GM21515 (cell line): ENCODE results near the gene RUNX3.

ENCODE experiments used
- ATAC-seq: cut with Tn5 transposase; IDR thresholded peaks from one replicate; pipeline ENCODE4 v1.9.1; 2021; ENCODE audit not compliant: unreplicated experiment

RUNX3 gene

DNA sequence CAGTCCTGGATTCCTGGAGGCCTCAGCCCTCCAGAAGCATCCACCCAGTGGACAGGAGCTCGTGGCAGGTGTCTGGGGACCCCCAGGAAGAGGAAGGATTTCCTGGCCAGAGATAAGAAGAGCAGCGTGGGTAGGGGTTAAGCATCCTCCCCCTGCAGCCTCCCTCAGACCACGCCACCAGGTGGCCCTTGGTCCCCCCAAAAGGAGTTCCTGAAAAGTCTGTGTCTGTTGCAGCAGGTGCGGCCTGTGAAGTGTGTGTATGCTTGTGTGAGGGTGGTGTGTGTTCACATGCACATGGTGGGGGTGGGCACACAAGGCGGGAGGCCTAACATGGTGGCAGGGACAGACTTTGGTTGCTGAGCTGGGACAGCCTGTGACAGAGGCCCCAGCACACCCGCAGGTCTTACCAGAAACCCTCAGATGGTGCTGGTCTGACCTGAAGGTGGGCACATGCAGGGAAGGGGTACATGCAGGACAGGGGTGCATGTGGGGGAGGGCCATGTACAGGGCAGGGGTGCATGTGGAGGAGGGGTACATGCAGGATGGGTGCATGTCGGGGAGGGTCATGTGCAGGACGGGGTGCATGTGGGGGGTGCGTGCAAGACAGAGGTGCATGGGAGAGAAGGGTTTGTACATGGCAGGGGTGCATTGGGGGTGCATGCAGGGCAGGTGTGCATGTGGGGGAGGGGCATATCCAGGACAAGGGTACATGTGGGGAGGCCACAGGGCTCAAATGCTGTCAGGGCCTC is 18.2 kb upstream of the RUNX3 start:
- ATAC-seq: no peak

DNA sequence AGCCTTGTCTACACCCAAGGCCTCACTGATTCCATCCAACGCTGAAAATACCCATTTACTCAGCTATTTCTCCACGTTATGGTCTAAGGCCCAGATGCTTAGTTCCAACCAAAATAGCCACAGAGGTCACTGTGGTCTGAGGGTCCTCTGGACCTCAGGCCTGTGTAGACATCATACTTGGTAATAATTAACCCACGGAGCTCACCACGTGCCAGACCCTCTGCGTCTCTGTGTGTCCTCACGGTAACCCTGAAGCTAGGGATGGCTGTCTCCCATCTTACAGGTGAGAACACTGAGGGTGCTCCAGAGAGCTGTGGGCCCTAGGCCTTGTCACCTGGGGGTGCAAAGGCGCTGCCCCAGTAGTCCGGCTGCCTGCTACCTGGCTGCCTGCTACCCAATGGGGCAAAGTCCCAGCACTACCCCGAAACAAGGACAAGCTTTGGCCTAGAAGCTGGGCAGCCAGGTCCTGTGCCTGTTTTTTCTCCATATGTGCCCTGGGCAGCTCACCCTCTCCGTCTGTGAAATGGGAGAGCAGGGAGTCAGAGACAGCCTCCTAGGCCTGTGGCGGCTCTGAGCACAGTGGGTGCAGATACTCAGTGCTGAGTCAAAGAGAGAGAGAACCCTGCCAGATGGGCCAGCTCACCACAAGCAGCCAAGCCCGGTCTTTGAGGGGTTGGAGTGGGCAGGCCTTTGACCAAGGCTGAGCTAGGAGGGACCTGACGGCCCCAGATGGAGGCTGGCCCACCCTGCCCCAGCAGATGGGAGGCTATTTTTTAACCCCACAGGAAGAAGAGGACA is 17.0 kb upstream of the RUNX3 start:
- ATAC-seq: peak; percentile 60

DNA sequence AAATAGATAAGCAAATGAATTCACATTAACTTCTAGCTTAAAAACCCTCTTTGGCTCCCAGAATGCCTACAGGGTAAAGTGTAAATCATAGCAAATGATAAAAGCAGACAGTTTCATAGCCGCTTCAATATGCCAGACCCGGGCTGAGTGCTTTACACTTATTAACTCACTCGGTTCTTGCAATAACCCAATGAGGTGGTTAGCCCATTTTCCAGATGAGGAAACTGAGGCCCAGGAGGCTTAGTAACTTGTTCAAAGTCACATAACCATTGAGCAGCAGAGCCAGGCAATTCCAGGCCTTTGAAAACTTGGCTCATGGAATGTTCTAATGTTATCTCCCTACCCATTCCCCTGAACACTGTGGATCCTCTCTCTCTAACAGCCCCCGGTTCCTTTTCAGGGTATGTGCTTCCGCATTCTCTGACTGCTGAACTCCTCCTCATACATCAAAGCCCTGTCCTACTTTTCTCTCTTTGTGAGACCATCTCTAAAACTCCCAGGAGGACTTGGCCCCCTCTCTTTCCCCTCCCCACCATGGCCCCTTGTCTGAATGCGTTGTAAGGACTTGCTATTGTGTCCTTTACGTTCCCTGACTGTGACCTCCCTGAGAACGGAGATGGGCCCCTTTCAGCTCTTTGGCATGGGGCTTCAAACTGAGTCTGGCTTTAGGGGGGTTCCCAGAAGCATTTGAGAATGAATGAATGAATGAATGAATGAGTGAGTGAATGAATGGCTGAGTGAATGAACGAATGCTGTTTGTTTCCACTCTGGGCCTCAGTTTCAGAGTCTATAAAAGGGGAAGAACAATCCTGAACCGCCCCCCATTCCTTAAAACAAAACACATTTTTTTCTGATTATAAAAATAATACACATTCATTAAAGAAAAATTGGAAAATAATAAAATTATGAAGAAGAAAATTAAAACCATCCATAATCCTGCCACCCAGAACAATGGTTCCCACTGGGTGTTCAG is 15.6 kb upstream of the RUNX3 start:
- no peak for ATAC-seq

DNA sequence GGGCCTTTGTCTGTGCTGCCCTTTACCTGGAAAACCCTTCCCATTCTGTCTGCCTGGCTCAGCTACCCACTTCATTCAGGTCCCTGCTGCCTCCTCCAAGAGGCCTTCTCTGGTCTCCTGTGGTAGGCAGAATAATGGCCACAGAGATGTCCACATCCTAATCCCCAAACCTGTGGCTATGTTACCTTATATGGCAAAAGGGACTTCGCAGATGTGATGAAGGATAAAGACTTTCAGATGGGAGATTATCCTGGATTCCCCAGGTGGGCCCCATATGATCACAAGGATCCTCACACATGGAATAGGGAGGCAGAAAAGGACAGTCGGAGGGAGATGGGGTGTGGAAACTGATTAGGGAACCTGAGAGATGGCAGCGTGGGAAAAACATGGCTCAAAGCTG is 14.2 kb upstream of the RUNX3 start:
- no peak for ATAC-seq

DNA sequence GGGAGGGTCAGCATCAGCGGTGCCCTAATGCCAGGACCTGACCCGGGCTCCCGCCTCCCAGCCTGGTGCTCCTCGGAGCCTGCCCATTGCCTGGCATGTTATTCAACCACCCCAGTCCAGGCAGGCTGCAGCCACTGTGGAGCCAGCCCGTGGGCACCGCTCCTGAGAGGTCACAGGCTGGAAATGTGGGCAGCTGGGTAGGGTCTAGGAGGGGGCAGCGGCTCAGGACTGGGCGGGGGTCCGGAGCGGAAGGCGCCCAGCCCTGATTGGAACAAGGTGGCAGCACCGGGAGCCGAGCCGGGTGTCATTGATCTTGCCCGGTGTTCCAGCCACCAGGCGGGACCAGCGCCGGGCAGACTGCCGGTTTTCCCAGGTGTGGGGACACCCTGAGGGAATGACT is 12.7 kb upstream of the RUNX3 start:
- no peak for ATAC-seq

DNA sequence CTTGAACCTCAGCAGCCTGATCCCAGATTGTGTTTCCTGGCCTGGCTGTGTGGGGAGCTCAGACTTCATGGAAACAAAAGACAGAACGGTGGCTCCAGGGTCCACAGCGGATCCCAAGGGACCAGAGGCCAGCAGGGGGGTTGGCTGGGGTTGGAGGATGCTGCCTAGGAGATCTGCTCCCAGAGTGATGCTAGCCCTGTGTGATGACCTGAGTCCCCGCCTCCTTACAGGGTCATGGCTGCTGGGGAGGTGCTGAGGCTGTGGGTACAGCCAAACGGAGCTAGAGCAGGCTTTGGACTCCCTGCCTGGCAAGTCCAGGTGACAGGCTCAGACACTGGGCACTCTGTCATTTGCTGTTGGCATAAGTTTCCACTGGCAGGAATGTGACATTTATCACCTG is 11.5 kb upstream of the RUNX3 start:
- no peak for ATAC-seq

DNA sequence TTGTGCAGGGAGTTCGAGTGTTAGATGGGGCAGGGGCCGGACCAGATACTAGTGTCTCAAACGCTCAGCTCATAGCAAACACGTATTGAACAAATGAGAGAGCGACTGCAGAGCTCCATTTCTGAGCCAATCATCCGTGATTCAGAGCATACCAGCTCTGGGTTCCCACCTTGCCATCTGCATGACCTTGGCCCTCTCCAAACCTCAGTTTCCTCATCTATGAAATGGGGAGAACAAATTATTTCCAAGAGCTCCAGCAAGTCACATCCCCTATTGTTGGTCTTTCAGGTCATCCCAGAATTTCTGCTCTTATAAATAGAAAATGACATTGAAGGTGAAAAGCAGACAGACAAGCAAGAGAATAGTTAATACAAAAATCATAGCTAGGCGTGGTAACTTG is 10.2 kb upstream of the RUNX3 start:
- ATAC-seq: no peak

DNA sequence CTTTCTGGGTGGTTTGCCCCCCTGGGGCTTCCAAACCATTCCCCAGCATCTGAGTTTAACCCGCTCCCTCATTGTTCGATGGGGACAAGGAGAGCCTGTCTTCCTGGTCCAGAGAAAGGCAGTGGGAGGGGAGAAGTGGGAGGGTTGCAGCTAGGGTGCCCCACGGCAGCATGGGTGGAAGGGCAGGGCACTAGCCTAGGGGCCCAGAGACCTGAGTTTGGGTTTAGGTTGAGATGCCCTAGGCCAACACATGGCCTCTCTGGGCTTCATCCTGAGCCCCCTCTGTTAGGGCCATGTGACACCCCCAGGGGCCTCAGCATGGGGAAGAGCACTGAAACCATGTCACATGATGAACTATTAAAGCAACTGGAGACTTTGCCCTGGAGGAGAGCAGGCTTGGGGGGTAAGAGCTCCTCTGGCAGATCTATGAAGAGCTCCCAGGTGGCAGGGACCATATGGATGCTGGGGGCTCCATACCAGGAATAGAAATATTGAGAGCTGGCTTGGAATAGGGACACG is 9.7 kb upstream of the RUNX3 start:
- ATAC-seq: no peak

DNA sequence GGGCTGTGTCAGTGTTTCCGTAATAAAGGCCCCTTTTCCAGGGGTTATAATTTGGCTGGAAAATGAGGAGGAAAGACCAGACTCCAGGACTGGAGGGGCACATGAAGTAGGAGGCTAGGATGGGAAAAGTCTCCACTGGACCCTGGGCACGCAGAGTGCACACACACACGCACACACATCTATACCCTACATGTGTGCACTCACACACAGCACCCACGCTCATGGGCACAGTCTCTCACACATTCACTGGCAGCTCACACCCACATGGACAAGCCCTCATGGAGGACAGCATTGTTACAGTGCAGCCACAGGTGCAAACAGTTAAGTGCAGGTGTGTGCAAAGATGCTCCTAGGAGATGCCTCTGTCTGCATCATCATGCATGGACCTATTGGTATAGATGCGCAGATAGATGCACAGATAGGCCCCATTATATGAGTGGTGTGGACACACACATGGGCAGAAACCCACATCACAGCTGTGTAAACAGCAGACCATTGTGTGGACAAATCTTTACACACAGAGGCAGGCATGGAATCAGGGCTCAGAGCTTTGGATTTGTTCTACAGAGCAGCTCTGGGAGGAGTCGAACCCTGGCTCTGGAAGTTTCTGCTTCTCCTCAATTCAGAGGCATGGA is 9.1 kb upstream of the RUNX3 start:
- no peak for ATAC-seq

DNA sequence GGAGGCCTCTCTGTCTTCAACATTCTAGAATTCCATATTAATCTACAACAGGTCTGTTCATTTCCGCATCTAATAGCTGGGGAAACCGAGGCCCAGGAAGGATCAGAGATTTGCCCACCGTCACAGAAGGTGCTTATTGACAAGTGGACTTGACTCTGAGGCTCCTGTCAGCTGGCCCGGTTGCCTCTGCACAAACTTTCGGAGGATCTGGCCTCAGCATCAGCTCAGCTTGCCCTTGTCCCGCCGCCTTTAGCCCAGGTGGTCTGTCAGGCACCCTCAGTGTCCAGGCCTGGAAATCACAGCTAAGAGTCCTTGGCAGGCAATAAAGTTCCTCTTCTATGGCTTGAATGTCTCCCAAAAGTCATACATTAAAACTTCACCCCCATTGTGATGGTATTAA is 8.2 kb upstream of the RUNX3 start:
- ATAC-seq: no peak

DNA sequence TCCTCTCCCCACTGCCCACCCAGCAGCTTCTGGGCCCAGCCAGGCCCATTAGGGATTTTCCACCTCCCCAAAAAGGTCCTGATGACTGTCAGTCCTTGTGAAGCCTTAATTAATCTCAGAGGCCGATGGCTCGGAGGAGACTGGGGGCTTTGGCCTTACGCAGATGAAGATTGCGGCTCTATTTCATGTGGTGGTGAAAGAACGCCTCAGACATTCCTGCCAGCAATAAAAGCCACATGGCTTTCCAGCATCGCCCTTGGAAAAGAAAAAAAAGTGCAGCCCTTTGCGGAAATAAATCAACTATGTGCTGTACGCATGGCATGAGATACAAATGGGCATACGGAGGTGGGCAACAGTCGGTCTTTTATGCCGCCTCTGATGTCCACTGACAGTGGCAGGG is 6.6 kb upstream of the RUNX3 start:
- ATAC-seq: no peak

DNA sequence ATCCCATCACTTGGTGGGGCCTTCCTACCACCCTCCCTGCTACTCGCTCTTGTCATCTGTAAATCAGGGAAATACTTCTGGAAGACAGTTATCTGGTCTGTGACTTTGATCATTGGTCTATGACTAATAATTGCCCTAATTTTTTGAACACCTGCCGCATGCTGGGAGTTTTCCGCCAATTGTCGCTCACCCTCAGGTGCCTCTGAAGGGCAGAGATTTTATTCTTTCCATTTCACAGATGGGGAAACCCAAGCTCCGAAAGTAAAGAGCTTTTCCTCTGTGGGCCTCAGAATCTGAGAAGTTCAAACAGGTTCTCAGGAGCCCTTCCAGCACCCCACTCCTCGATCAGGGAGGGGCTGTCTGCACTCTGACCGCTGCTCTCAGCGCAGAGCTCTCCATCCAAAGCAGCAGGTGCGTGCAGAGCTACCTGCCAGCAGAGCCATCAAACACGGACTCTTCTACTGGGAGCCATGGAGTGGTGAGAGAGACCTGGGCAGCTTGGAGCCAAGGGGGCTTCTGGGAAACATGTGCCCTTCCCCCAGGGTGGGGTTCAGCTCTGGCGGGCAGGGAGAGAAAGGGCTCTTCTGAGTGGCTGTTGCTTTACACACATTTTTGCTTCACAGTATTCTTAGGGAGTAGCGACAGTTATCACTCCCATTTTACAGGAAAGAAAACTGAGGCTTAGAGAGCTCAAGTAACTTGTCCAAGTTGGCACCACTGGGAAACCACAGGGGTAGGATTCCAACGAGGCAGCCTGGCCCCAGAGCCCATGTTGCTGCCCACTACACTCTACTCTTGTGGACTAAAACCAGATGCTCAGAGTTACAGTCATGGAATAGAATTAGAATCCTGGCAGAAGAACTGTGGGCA is 5.8 kb upstream of the RUNX3 start:
- ATAC-seq: no peak

DNA sequence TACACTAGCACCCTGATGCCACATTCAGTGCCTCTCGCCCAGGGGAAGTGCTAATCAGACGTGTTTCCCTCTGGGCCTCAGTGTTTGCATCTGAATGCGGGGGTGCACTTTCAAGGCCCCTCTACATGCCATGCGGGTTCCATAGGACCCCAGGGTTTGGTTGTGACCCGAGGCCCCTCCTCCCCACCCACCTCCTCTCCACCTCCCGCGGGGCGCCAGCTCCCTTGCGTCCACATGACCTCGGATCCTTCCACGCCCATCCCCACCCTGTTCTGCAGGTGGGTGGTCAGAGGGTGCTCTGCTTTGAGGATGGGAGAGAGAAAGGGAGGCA is 5.1 kb upstream of the RUNX3 start:
- ATAC-seq: no peak

DNA sequence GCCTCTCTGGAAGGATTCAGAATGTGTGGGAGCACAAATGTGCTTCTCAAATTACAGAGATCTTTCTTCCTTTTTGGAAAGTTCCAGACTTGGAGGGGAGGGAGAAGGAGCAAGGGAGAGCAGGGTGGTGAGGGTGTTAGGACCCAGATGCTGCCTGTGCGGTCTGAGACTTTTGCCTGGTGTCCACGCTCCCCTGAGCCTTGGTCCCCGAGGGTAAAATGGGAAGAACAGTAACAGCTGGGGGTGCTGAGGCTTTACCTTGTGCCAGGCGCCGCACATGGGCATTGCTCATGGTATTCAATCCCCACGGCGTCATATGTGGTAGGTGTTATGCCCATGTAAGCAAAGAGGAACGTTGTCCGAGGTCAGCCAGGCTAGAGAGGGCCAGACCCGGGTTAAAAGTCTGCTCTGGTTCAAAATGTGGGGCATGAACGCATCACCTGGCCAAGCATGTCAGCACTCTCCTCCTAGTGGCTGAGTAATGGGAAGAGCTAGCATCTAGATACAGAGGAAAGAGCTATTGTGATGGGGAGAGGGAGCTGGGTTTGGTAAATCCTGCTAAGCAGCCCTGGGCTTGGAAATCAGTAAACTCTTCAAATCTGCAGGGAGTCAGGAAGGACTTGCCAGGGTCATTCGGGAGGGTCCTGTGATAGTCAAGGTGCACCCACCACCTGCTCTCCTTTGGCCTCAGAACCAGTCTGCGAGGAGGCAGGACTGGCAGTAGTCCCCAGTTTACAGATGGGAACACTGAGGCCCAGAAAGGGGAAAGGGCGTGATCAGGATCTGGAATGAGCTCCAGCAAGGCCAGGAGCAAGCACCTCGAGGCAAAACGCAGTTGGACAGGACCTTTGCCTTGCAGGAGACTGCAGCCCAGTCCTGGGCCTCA is 4.5 kb upstream of the RUNX3 start:
- no peak for ATAC-seq

DNA sequence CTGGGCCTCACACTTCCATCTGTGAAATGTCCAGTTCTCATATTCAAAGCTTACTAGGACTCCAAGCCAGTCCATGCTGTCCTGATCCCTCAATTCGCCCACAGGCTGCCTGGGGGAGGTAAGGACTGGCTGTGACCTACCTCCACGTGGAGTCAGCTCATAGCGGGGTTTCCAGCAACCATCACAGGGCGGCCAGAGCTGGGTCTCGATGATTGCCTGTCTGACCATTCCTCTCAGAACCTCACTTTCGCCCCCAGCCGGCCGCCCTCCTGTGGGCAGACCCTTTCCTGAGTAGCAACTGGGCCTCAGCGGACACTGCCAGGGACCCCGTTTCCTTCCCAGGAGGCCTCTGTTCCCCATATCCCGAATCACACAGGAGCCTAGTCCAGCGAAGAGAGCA is 3.4 kb upstream of the RUNX3 start:
- ATAC-seq: no peak

DNA sequence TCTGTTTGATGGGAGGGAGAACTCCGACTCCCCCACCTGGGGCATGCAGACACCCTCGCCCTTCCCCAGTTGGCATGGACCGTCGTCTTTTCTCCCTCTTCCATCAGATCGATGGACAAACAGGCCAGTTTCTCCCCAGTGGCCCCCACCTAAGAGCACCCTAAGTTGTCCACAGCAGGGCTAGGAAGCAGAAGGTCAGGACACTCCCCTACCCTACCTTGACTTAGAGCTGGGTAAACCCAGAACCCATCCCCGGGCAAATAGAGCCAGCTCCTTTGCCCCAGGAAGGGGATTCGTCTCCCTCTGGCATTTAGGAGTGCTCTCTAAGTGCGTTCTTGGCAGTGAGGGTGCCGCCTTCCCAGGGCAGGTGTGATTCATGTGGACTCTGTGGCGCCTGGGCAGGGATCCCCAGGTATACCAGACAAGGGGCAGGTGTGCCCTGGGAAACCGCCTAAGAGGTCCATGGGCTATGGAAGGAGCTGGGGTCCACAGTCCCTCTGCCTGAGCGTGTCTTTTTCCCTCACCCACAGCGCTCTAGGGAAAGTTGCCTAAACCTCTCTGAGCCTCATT is 2.7 kb upstream of the RUNX3 start:
- ATAC-seq: no peak

DNA sequence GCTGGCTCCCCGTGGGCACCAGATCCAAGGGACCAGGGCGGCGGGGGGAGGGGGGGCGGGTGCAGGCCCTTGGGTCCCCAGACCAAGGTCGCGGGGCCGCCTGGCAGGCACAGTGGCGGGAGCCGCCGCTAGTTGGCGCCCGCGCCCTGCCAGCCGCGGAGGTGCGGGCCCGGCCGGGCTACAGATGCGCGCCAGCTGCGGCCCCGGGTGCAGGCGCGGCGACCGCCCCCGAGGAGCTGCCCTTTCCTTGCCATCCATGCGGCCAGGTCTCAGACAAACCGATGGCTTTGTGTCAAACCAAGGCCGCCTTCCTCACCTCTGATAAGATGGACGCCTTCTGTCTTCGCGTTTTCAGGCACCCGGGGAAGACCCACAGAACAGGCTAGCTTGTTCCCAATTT is 2.2 kb upstream of the RUNX3 start:
- ATAC-seq: no peak

DNA sequence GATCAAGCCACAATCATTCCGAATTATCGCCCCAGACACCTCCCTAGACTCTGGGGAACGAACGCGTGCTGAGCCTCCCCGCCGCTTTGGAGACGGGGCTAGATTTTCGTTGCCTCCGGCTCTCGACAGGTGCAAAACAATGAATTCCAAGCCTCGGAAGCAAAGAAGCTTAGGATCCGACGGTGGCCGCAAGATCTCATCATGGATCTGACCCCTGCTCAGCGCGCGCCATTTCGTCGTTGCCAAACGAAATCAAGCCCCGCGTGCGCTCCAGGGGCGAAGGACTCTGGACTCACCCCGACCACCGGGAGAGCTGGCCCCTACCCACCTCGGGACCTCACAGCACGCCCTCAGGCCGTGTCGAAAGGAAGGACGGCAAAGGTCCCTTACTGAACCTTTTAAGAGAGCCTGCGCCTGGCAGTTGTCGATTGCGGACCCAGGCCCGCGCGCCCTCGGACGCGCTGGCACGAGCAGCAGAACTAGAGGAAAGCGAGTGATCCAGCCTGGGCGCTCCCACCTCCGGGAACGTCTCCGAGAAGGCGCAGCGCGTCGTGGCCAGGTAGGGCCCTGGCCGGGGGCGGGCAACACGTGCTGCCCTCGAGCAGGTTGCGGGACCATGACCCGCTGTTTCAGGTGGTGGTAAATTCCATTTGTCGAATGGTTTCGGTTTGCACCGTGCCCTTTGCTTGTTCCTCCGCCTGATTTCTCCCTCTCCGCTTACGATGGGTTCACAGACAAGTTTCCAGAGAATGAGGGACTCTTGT is 1.6 kb upstream of the RUNX3 start:
- ATAC-seq: no peak
